GM21447 (cell line): ENCODE measurements around the gene KRTAP10-2.
"Not testable (repeated sequence)": the region's sequence is repeated elsewhere in the genome, so short reads cannot be mapped to it uniquely, and the experiment has no call there.

Experiments
- ATAC-seq: cut with Tn5 transposase; IDR thresholded peaks from one replicate; pipeline ENCODE4 v1.9.1; 2021; ENCODE audit not compliant: unreplicated experiment

The KRTAP10-2 gene

GRCh38 chr21:44503006-44503889 lies 48.1 kb downstream of the KRTAP10-2 start:
- not testable (repeated sequence) for ATAC-seq

- no peak for ATAC-seq
Observed at GRCh38 chr21:44502171-44502958, 48.9 kb downstream of the KRTAP10-2 start.
